ENCODE results near the gene C11orf58. TPM values are rescaled to one million over a fixed set of nuclear protein-coding genes. Genes with fewer than 3 reads are reported as not detected.

Gene C11orf58
- total RNA-seq, 4 donors from 2014 or later: 103 to 170 (median 134) TPM

- no peaks in the 10 kb centered on the region for H3K27me3 ChIP-seq
- no peaks in the 10 kb centered on the region for H3K9me3 ChIP-seq
- ATAC-seq: no peak
- in situ Hi-C loops (cut with MboI; ENCODE audit: low sequenced_read_pairs in 4 of 4) (no loop called here), intact Hi-C loops (cut with DNase I; ENCODE audit: low total_unique reads) (no loop called here)
- TF ChIP-seq POLR2A (IDR thresholded peaks at IDR 0.05) (no peak), CTCF (IDR thresholded peaks at IDR 0.05 in 4 of 5, conservative IDR thresholded peaks at IDR 0.05 in 1 of 5) (no peak)
- no peak overlapping the region for H3K27ac ChIP-seq
- no peaks in the 10 kb centered on the region for H3K36me3 ChIP-seq
- peaks cover 0 to 4% of the 10 kb centered on the region in 2 donors for H3K4me1 ChIP-seq
- no peak overlapping the region for H3K4me3 ChIP-seq
- DNase-seq: no peak
These were observed 42.5 kb downstream of the C11orf58 start for GRCh38 chr11:16780698-16781550.

- Histone ChIP-seq H3K27ac (no peak overlapping the region), H3K4me1 (peaks cover 0 to 3% of the 10 kb centered on the region in 2 donors), H3K4me3 (no peak overlapping the region), H3K9me3 (no peaks in the 10 kb centered on the region), H3K27me3 (no peaks in the 10 kb centered on the region), H3K36me3 (no peaks in the 10 kb centered on the region)
- ATAC-seq (no peak), DNase-seq (no peak)
- in situ Hi-C loops (cut with MboI; ENCODE audit: low sequenced_read_pairs in 4 of 4) (no loop called here), intact Hi-C loops (cut with DNase I; ENCODE audit: low total_unique reads) (no loop called here)
- TF ChIP-seq POLR2A (IDR thresholded peaks at IDR 0.05): no peak
- TF ChIP-seq CTCF (IDR thresholded peaks at IDR 0.05 in 4 of 5, conservative IDR thresholded peaks at IDR 0.05 in 1 of 5): no peak
These were observed 43.8 kb downstream of the C11orf58 start for GRCh38 chr11:16781936-16782919.

- intact Hi-C loops (cut with DNase I; ENCODE audit: low total_unique reads): no loop called here
- Histone ChIP-seq H3K36me3 (no peaks in the 10 kb centered on the region), H3K4me1 (peaks cover 3% of the 10 kb centered on the region in 2 donors), H3K4me3 (no peak overlapping the region), H3K27me3 (no peaks in the 10 kb centered on the region), H3K27ac (no peak overlapping the region), H3K9me3 (no peaks in the 10 kb centered on the region)
- ATAC-seq (no peak), DNase-seq (no peak)
- in situ Hi-C loops (cut with MboI; ENCODE audit: low sequenced_read_pairs in 4 of 4): no loop called here
- TF ChIP-seq POLR2A (IDR thresholded peaks at IDR 0.05) (no peak), CTCF (IDR thresholded peaks at IDR 0.05 in 4 of 5, conservative IDR thresholded peaks at IDR 0.05 in 1 of 5) (no peak)
These were observed 44.9 kb downstream of the C11orf58 start for GRCh38 chr11:16783321-16783801.

GRCh38 chr11:16784097-16784496, 45.6 kb downstream of the C11orf58 start:
- TF ChIP-seq CTCF (IDR thresholded peaks at IDR 0.05 in 4 of 5, conservative IDR thresholded peaks at IDR 0.05 in 1 of 5) (no peak), POLR2A (IDR thresholded peaks at IDR 0.05) (no peak)
- H3K36me3 ChIP-seq: no peaks in the 10 kb centered on the region
- ATAC-seq (no peak), DNase-seq (no peak)
- intact Hi-C loops (cut with DNase I; ENCODE audit: low total_unique reads) (loop anchor here (2.0 kb wide), 2 partner anchors 37 to 97 kb away; no protein-coding TSS in a partner anchor), in situ Hi-C loops (cut with MboI; ENCODE audit: low sequenced_read_pairs in 4 of 4) (no loop called here)
- peaks cover 3% of the 10 kb centered on the region in 2 donors for H3K4me1 ChIP-seq
- H3K9me3 ChIP-seq: no peaks in the 10 kb centered on the region
- no peak overlapping the region for H3K4me3 ChIP-seq
- no peak overlapping the region for H3K27ac ChIP-seq
- no peaks in the 10 kb centered on the region for H3K27me3 ChIP-seq
